ENCODE results near the gene CDC42BPB.

GRCh38 chr14:102898776-102899515 lies 158.4 kb downstream of the CDC42BPB start:
- TF ChIP-seq EP300 (IDR thresholded peaks at IDR 0.05) (no peak), POLR2A (IDR thresholded peaks at IDR 0.05) (no peak)
- TF ChIP-seq, protein P1, sequence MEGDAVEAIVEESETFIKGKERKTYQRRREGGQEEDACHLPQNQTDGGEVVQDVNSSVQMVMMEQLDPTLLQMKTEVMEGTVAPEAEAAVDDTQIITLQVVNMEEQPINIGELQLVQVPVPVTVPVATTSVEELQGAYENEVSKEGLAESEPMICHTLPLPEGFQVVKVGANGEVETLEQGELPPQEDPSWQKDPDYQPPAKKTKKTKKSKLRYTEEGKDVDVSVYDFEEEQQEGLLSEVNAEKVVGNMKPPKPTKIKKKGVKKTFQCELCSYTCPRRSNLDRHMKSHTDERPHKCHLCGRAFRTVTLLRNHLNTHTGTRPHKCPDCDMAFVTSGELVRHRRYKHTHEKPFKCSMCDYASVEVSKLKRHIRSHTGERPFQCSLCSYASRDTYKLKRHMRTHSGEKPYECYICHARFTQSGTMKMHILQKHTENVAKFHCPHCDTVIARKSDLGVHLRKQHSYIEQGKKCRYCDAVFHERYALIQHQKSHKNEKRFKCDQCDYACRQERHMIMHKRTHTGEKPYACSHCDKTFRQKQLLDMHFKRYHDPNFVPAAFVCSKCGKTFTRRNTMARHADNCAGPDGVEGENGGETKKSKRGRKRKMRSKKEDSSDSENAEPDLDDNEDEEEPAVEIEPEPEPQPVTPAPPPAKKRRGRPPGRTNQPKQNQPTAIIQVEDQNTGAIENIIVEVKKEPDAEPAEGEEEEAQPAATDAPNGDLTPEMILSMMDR (IDR thresholded peaks at IDR 0.05), result no peak

Measured in upper lobe of left lung (tissue), 4 donors.